Mesenchymal stem cell (in vitro differentiated cells and primary cell): ENCODE results near the gene SYNDIG1L.

Experiments
- DNase-seq: peaks from one replicate; pipeline ENCODE4 v3.0.0-alpha.2; 2013
- H2AFZ ChIP-seq: one replicate; pipeline ENCODE4 v1.6.1; 2013; ENCODE audit warnings: low read depth, mild to moderate bottlenecking, control low read depth, inconsistent platforms, low read length, moderate library complexity
- H2AK5ac ChIP-seq: 2 replicates; pipeline ENCODE4 v1.6.1; 2013; ENCODE audit warnings: low read length, moderate library complexity, mild to moderate bottlenecking, inconsistent platforms; ENCODE audit not compliant: severe bottlenecking
- H2BK120ac ChIP-seq: one replicate; pipeline ENCODE4 v1.6.1; 2013; ENCODE audit warnings: low read depth, mild to moderate bottlenecking, inconsistent platforms, low read length, moderate library complexity
- H2BK12ac ChIP-seq, 2 experiments: one replicate each; pipeline ENCODE4 v1.6.1; 2013; ENCODE audit warnings: inconsistent platforms in 2 of 2, low read length in 2 of 2, mild to moderate bottlenecking in 2 of 2, moderate library complexity in 2 of 2, control low read depth in 1 of 2
- H2BK15ac ChIP-seq: one replicate; pipeline ENCODE4 v1.6.1; 2013; ENCODE audit warnings: mild to moderate bottlenecking, low read depth, inconsistent platforms; ENCODE audit not compliant: poor library complexity, severe bottlenecking
- H2BK5ac ChIP-seq: 2 replicates; pipeline ENCODE4 v1.6.1; 2013; ENCODE audit warnings: low read depth, mild to moderate bottlenecking, low read length, control low read depth, inconsistent platforms; ENCODE audit not compliant: poor library complexity, severe bottlenecking
- H3K14ac ChIP-seq, 2 experiments: one replicate each; pipeline ENCODE4 v1.6.1; 2013; ENCODE audit warnings: inconsistent platforms in 2 of 2, low read length in 2 of 2, control low read depth in 1 of 2, mild to moderate bottlenecking in 1 of 2, moderate library complexity in 1 of 2
- H3K18ac ChIP-seq, 2 experiments: one replicate each; pipeline ENCODE4 v1.6.1; 2013; ENCODE audit warnings: inconsistent platforms in 2 of 2, low read length in 2 of 2, control low read depth in 1 of 2, low read depth in 1 of 2, mild to moderate bottlenecking in 1 of 2
- H3K23ac ChIP-seq, 2 experiments: one replicate each; pipeline ENCODE4 v1.6.1; 2013; ENCODE audit warnings: inconsistent platforms in 2 of 2, low read length in 2 of 2, mild to moderate bottlenecking in 2 of 2, moderate library complexity in 2 of 2, control low read depth in 1 of 2
- H3K27ac ChIP-seq: 2 replicates; pipeline ENCODE4 v1.5.1; 2013; ENCODE audit warnings: mild to moderate bottlenecking, moderate library complexity, low read length, control low read depth, inconsistent platforms; ENCODE audit not compliant: poor library complexity, severe bottlenecking
- H3K27me3 ChIP-seq, 2 experiments: 2 replicates each; pipeline versions ENCODE4 v1.6.1 to v1.7.0; 2013; ENCODE audit warnings: low read length in 2 of 2, mild to moderate bottlenecking in 2 of 2, moderate library complexity in 2 of 2, control low read depth in 1 of 2, inconsistent platforms in 1 of 2; ENCODE audit not compliant: control insufficient read depth in 1 of 2, insufficient read depth in 1 of 2
- H3K36me3 ChIP-seq, 2 experiments: 2 replicates each; pipeline versions ENCODE4 v1.6.1 to v1.7.0; 2013; ENCODE audit warnings: low read length in 2 of 2, control low read depth in 1 of 2, inconsistent platforms in 1 of 2, low read depth in 1 of 2, mild to moderate bottlenecking in 1 of 2; ENCODE audit not compliant: insufficient read depth in 2 of 2, control insufficient read depth in 1 of 2
- H3K4ac ChIP-seq, 2 experiments: one replicate each; pipeline ENCODE4 v1.6.1; 2013; ENCODE audit warnings: inconsistent platforms in 2 of 2, low read length in 2 of 2, mild to moderate bottlenecking in 2 of 2, moderate library complexity in 2 of 2, control low read depth in 1 of 2, low read depth in 1 of 2
- H3K4me1 ChIP-seq: 2 replicates; pipeline ENCODE4 v1.6.1; 2013; ENCODE audit warnings: low read depth, low read length, control low read depth; ENCODE audit not compliant: control insufficient read depth, insufficient read depth
- H3K4me2 ChIP-seq: 2 replicates; pipeline ENCODE4 v1.6.1; 2013; ENCODE audit warnings: low read length, mild to moderate bottlenecking, inconsistent platforms; ENCODE audit not compliant: poor library complexity, severe bottlenecking
- H3K4me3 ChIP-seq, 2 experiments: 2 replicates each; pipeline versions ENCODE4 v1.5.1 to v1.7.0; 2013; ENCODE audit warnings: low read length in 2 of 2, mild to moderate bottlenecking in 2 of 2, control low read depth in 1 of 2, low read depth in 1 of 2; ENCODE audit not compliant: insufficient read depth in 1 of 2
- H3K79me1 ChIP-seq: replicated peaks from 2 replicates; pipeline ENCODE4 v1.6.1; 2013; ENCODE audit warnings: mild to moderate bottlenecking, control low read depth, low read length, inconsistent platforms; ENCODE audit not compliant: poor library complexity, severe bottlenecking
- H3K9ac ChIP-seq: 2 replicates; pipeline ENCODE4 v1.7.0; 2013; ENCODE audit warnings: mild to moderate bottlenecking, low read length, moderate library complexity
- H3K9me3 ChIP-seq: 2 replicates; pipeline ENCODE4 v1.7.0; 2013; ENCODE audit warnings: mild to moderate bottlenecking, low read length; ENCODE audit not compliant: control insufficient read depth
- H4K8ac ChIP-seq: one replicate; pipeline ENCODE4 v1.6.1; 2013; ENCODE audit warnings: inconsistent platforms, mild to moderate bottlenecking, low read length, moderate library complexity
- H4K91ac ChIP-seq: one replicate; pipeline ENCODE4 v1.6.1; 2013; ENCODE audit warnings: mild to moderate bottlenecking, low read length, inconsistent platforms
- WGBS: methylation state at CpG from one replicate; pipeline ENCODE4 v1.1.7; 2013; ENCODE audit warnings: mixed read lengths; 5-methylcytosine and 5-hydroxymethylcytosine counted together

The SYNDIG1L gene

DNA sequence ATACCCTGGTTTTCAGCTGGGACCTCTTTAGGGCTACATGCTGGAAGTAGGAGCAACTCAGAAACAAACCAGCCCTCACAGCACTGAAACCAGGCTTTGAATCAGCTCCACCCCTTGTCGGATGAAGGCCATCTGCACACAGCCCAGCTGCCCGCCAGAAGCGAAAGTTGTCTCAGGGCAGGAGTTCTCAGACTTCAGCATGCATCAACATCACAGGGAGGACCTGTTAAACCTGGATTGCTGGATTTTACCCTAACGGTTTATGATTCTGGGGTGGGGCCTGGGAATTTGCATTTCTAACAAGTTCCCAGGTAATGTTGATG, 10.9 kb downstream of the SYNDIG1L start:
- H3K4me2 ChIP-seq, result no peak overlapping the region
- H2BK12ac ChIP-seq, result no peak overlapping the region
- peaks cover 87 to 94% of the 10 kb centered on the region in 2 experiments for H3K27me3 ChIP-seq
- H3K9me3 ChIP-seq, result peaks cover 12% of the 10 kb centered on the region
- no peak overlapping the region for H2BK5ac ChIP-seq
- 16% methylated on average over 4 of the region's 4 CpGs for WGBS
- H3K9ac ChIP-seq, result no peak overlapping the region
- H2AFZ ChIP-seq, result no peak overlapping the region
- H3K36me3 ChIP-seq, result no peaks in the 10 kb centered on the region
- no peak overlapping the region for H3K23ac ChIP-seq
- H3K4ac ChIP-seq, result no peak overlapping the region
- no peak overlapping the region for H3K4me3 ChIP-seq
- H4K91ac ChIP-seq, result no peak overlapping the region
- H2BK15ac ChIP-seq, result no peak overlapping the region
- peaks cover 7% of the 10 kb centered on the region for H3K4me1 ChIP-seq
- no peak overlapping the region for H3K18ac ChIP-seq
- H3K79me1 ChIP-seq, result no peaks in the 10 kb centered on the region
- H3K14ac ChIP-seq, result no peak overlapping the region
- DNase-seq, result no peak
- no peak overlapping the region for H2BK120ac ChIP-seq
- no peak overlapping the region for H3K27ac ChIP-seq
- H2AK5ac ChIP-seq, result no peak overlapping the region
- H4K8ac ChIP-seq, result no peak overlapping the region

DNA sequence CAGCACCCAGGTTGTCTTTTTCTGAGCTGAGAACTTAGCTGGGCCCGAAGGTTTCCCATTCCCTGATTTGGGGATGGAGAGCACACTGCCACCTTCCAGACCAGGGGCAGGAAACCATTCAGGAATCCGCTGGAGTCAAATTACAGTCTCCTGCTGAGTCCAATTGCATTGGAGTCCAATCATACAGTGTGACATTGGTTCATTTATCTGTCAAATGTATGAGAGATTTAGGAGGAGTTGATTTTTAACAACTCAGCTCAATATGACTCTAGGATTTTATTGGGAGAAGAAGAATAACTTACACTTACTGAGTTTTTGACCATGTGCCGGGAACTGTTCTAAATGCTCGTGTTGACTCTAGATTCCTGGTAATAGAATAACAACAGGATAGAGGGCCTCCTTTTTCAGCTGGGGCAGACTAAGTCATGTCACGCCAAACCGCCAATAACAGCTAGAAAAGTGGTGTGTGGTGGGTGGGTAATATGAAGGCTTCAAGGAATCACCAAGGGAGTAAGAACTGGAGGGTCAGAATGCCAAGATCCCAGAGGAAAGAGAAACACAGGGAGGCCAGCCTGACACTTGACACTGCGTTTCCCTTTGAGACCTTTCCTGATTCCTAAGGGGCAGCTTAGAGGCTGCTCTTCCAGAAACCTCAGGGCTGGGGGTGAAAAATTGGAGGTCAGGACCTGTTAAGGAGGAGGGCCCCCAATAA, 11.5 kb downstream of the SYNDIG1L start:
- Histone ChIP-seq H2BK12ac (no peak overlapping the region), H4K91ac (no peak overlapping the region), H2BK15ac (no peak overlapping the region), H2AK5ac (no peak overlapping the region), H3K18ac (no peak overlapping the region), H3K4me1 (peaks cover 7% of the 10 kb centered on the region), H3K27ac (no peak overlapping the region), H3K4me2 (no peak overlapping the region), H2BK5ac (no peak overlapping the region), H3K4me3 (no peak overlapping the region), H3K14ac (no peak overlapping the region), H2AFZ (no peak overlapping the region), H3K36me3 (no peaks in the 10 kb centered on the region), H4K8ac (no peak overlapping the region), H3K4ac (no peak overlapping the region), H3K79me1 (no peaks in the 10 kb centered on the region), H3K23ac (no peak overlapping the region), H2BK120ac (no peak overlapping the region), H3K27me3 (peaks cover 89 to 94% of the 10 kb centered on the region in 2 experiments), H3K9me3 (peaks cover 12% of the 10 kb centered on the region), H3K9ac (no peak overlapping the region)
- 39% methylated on average over 7 of the region's 7 CpGs for WGBS
- DNase-seq, result no peak

DNA sequence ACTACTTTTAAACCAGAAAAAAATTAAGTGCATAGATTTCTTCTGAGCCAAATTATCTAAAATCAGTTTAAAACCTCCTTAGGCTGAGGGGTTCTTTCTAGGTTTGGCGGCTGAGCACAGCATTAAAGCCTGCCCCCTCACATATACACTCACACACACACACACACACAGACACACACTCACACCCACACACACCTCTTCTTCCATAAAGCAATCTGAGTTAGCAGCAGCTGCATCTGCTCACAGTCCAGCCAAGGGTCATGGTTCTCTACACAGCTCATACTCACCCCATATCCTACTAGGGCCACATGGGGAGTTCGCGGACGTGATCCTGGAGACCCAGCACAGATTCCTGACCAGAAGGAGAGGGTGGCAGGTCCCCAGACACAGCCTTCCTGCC, 12.4 kb downstream of the SYNDIG1L start:
- Histone ChIP-seq H3K4me2 (no peak overlapping the region), H3K9ac (no peak overlapping the region), H3K27me3 (peaks cover 85 to 89% of the 10 kb centered on the region in 2 experiments), H3K4me1 (peaks cover 7% of the 10 kb centered on the region), H3K9me3 (peaks cover 12% of the 10 kb centered on the region), H3K79me1 (no peaks in the 10 kb centered on the region), H3K36me3 (no peaks in the 10 kb centered on the region), H2BK15ac (no peak overlapping the region), H4K8ac (no peak overlapping the region), H2AK5ac (no peak overlapping the region), H2AFZ (no peak overlapping the region), H4K91ac (no peak overlapping the region), H3K4ac (no peak overlapping the region), H3K14ac (no peak overlapping the region), H3K18ac (no peak overlapping the region), H2BK5ac (no peak overlapping the region), H2BK12ac (no peak overlapping the region), H2BK120ac (no peak overlapping the region), H3K23ac (no peak overlapping the region), H3K4me3 (no peak overlapping the region), H3K27ac (no peak overlapping the region)
- no peak for DNase-seq
- 79% methylated on average over 4 of the region's 4 CpGs for WGBS

DNA sequence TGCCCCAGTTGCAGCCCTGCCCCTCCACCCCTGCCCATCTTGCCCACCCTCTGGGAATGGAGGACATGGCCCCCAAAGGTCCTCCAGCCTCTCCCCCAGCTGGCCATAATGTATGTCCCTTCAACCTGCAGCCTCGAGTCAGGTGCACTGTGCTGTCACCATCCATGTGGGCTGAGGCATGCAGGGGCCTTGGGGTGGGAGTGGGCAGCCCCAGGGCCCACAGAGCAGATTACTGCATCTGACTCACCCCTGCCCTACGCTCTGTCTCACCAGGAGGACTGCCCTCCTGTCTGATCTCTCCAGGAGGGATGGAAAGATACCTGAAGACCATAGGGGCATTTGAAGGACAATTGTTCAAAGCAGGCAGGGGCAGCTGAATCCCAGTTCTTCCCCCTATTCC, 13.3 kb downstream of the SYNDIG1L start:
- WGBS, result 55% methylated on average over 2 of the region's 2 CpGs
- no peak overlapping the region for H3K4me3 ChIP-seq
- peaks cover 12% of the 10 kb centered on the region for H3K9me3 ChIP-seq
- no peaks in the 10 kb centered on the region for H3K79me1 ChIP-seq
- no peak overlapping the region for H2AK5ac ChIP-seq
- no peaks in the 10 kb centered on the region for H3K36me3 ChIP-seq
- H4K8ac ChIP-seq, result no peak overlapping the region
- H3K23ac ChIP-seq, result no peak overlapping the region
- H2BK5ac ChIP-seq, result no peak overlapping the region
- DNase-seq, result no peak
- peaks cover 78 to 84% of the 10 kb centered on the region in 2 experiments for H3K27me3 ChIP-seq
- peaks cover 7% of the 10 kb centered on the region for H3K4me1 ChIP-seq
- H2AFZ ChIP-seq, result no peak overlapping the region
- no peak overlapping the region for H2BK15ac ChIP-seq
- no peak overlapping the region for H4K91ac ChIP-seq
- no peak overlapping the region for H3K4ac ChIP-seq
- no peak overlapping the region for H2BK120ac ChIP-seq
- no peak overlapping the region for H2BK12ac ChIP-seq
- H3K27ac ChIP-seq, result no peak overlapping the region
- H3K14ac ChIP-seq, result peak overlapping the region in 1 of 2 experiments; percentile 1
- no peak overlapping the region for H3K4me2 ChIP-seq
- H3K18ac ChIP-seq, result no peak overlapping the region
- H3K9ac ChIP-seq, result no peak overlapping the region
